Forelimb muscle (tissue), 1 donor: ENCODE data around the gene FBXL15. TPM values are rescaled to one million over a fixed set of nuclear protein-coding genes. Genes with fewer than 3 reads are reported as not detected.

Experiments
- DNase-seq: peaks from one replicate; pipeline ENCODE4 v3.0.0-alpha.2; 2013; ENCODE audit warnings: low read depth
- polyA plus RNA-seq: library from polyadenylated mRNA; unstranded; fragments of 120-200 nt; gene quantifications from one replicate; pipeline ENCODE4 v1.2.1, GENCODE V29; 2013; ENCODE audit not compliant: insufficient read length

FBXL15 gene
- polyA plus RNA-seq, 1 donor = 6.6 TPM

GRCh38 chr10:102426803-102427287 is 6.2 kb downstream of the FBXL15 start:
- no peak for DNase-seq

- DNase-seq = no peak
These were observed 8.8 kb downstream of the FBXL15 start for GRCh38 chr10:102429468-102429867.

- DNase-seq = no peak
These were observed 11.0 kb downstream of the FBXL15 start for GRCh38 chr10:102431452-102432124.

- DNase-seq = peak; percentile 88
These were observed 11.7 kb downstream of the FBXL15 start, which contains the start of gene CUEDC2 for GRCh38 chr10:102432162-102432950. Gene CUEDC2 (minus strand): TSS chr10:102432574. CDS start chr10:102425188, 7,386 bp downstream.

- no peak for DNase-seq
These were observed 13.0 kb downstream of the FBXL15 start for GRCh38 chr10:102433619-102434046.

- DNase-seq = no peak
These were observed 13.9 kb downstream of the FBXL15 start for GRCh38 chr10:102434394-102435132.

- DNase-seq = no peak
These were observed 14.5 kb downstream of the FBXL15 start for GRCh38 chr10:102435133-102435497.

- no peak for DNase-seq
These were observed 15.0 kb downstream of the FBXL15 start for GRCh38 chr10:102435529-102436233.

GRCh38 chr10:102436312-102436711 is 15.7 kb downstream of the FBXL15 start:
- DNase-seq = no peak

- DNase-seq = no peak
These were observed 16.9 kb downstream of the FBXL15 start for GRCh38 chr10:102437515-102437914.

- no peak for DNase-seq
These were observed 17.7 kb downstream of the FBXL15 start for GRCh38 chr10:102438374-102438773.

GRCh38 chr10:102444851-102445250 is 24.2 kb downstream of the FBXL15 start:
- no peak for DNase-seq

GRCh38 chr10:102449321-102450123 is 28.9 kb downstream of the FBXL15 start:
- DNase-seq = no peak

GRCh38 chr10:102450124-102450373 is 29.4 kb downstream of the FBXL15 start:
- no peak for DNase-seq

- peak; percentile 55 for DNase-seq
These were observed 29.9 kb downstream of the FBXL15 start for GRCh38 chr10:102450374-102451104.

- no peak for DNase-seq
These were observed 30.7 kb downstream of the FBXL15 start, which contains the start of gene C10orf95 for GRCh38 chr10:102451105-102451969. Gene C10orf95 (minus strand): TSS chr10:102451543. CDS start chr10:102451093, 450 bp downstream.

GRCh38 chr10:102452672-102453340 is 32.2 kb downstream of the FBXL15 start:
- DNase-seq = no peak

GRCh38 chr10:102453502-102453901 is 32.9 kb downstream of the FBXL15 start:
- no peak for DNase-seq
